ENCODE measurements around the gene RAD51B.

- TF ChIP-seq, protein P1, sequence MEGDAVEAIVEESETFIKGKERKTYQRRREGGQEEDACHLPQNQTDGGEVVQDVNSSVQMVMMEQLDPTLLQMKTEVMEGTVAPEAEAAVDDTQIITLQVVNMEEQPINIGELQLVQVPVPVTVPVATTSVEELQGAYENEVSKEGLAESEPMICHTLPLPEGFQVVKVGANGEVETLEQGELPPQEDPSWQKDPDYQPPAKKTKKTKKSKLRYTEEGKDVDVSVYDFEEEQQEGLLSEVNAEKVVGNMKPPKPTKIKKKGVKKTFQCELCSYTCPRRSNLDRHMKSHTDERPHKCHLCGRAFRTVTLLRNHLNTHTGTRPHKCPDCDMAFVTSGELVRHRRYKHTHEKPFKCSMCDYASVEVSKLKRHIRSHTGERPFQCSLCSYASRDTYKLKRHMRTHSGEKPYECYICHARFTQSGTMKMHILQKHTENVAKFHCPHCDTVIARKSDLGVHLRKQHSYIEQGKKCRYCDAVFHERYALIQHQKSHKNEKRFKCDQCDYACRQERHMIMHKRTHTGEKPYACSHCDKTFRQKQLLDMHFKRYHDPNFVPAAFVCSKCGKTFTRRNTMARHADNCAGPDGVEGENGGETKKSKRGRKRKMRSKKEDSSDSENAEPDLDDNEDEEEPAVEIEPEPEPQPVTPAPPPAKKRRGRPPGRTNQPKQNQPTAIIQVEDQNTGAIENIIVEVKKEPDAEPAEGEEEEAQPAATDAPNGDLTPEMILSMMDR (IDR thresholded peaks at IDR 0.05) = no peak
- no peak for TF ChIP-seq POLR2A (IDR thresholded peaks at IDR 0.05)
Measured at GRCh38 chr14:68516342-68516741, 696.8 kb downstream of the RAD51B start.
